Caco-2 (cell line): ENCODE measurements around the gene CSNK1G3. TPM values are rescaled to one million over a fixed set of nuclear protein-coding genes. Genes with fewer than 3 reads are reported as not detected.

ENCODE experiments used
- BruUV-seq: library from RNA; stranded (reverse); fragments of 400-500 nt; replicated peaks from 2 replicates; lab custom pipeline; 2021; lab: Mats Ljungman, UMichigan
- CTCF ChIA-PET: fragments of 300-600 bp; sonication (Branson Sonifier 250); formaldehyde crosslinking; loops from one replicate; lab custom pipeline; 2022; ENCODE audit warnings: antibody characterized with exemption; lab: Charles Lee
- POLR2A ChIA-PET: fragments of 300-600 bp; sonication (Branson Sonifier 250); formaldehyde crosslinking; loops from one replicate; lab custom pipeline; 2022; ENCODE audit warnings: antibody characterized with exemption; lab: Charles Lee
- DNase-seq, 2 experiments: peaks; one replicate each; pipeline versions ENCODE4 v3.0.0 to v3.0.0-alpha.2; 2020 to 2022
- H3K27me3 ChIP-seq: replicated peaks from 2 replicates; pipeline ENCODE4 v1.6.0; 2011; ENCODE audit warnings: low read length; ENCODE audit not compliant: control insufficient read depth, insufficient read depth
- H3K36me3 ChIP-seq: 2 replicates; pipeline ENCODE4 v1.5.1; 2011; ENCODE audit warnings: low read length; ENCODE audit not compliant: control insufficient read depth, insufficient read depth
- H3K4me1 ChIP-seq: fragments of 250-450 bp; sonication (Bioruptor Pico); 2 replicates; pipeline ENCODE4 v1.5.1; 2020; ENCODE audit warnings: mild to moderate bottlenecking
- H3K4me3 ChIP-seq: 2 replicates; pipeline ENCODE4 v1.5.1; 2011; ENCODE audit warnings: low read depth, mild to moderate bottlenecking, control low read depth, low read length
- H3K9me3 ChIP-seq: fragments of 250-450 bp; sonication (Bioruptor Pico); 2 replicates; pipeline ENCODE4 v1.5.1; 2020; ENCODE audit warnings: mild to moderate bottlenecking, moderate library complexity
- H3K27ac Mint-ChIP-seq: one replicate; pipeline ENCODE4 v1.8.0; 2022; ENCODE audit warnings: mixed read lengths; ENCODE audit not compliant: unreplicated experiment
- H3K27me3 Mint-ChIP-seq: one replicate; pipeline ENCODE4 v1.8.0; 2022; ENCODE audit warnings: mixed read lengths; ENCODE audit not compliant: insufficient read depth, unreplicated experiment
- H3K36me3 Mint-ChIP-seq: one replicate; pipeline ENCODE4 v1.8.0; 2022; ENCODE audit warnings: mild to moderate bottlenecking, mixed read lengths; ENCODE audit not compliant: insufficient read depth, unreplicated experiment
- H3K4me1 Mint-ChIP-seq: one replicate; pipeline ENCODE4 v1.8.0; 2022; ENCODE audit warnings: low read depth, mixed read lengths; ENCODE audit not compliant: unreplicated experiment
- H3K4me3 Mint-ChIP-seq: one replicate; pipeline ENCODE4 v1.8.0; 2022; ENCODE audit warnings: mild to moderate bottlenecking, moderate library complexity, mixed read lengths; ENCODE audit not compliant: unreplicated experiment
- H3K9me3 Mint-ChIP-seq: one replicate; pipeline ENCODE4 v1.8.0; 2022; ENCODE audit warnings: mixed read lengths; ENCODE audit not compliant: unreplicated experiment
- CTCF ChIP-seq, 2 experiments: fragments of 200-600 bp in 1 of 2; IDR thresholded peaks; 1 replicate in 1 of 2; 2 replicates in 1 of 2; pipeline versions ENCODE4 v1.5.1 to v1.8.0; 2011 to 2022; ENCODE audit warnings: antibody characterized with exemption in 1 of 2, control low read depth in 1 of 2, inconsistent platforms in 1 of 2, low read depth in 1 of 2, low read length in 1 of 2, mild to moderate bottlenecking in 1 of 2, moderate library complexity in 1 of 2; ENCODE audit not compliant: insufficient read depth in 1 of 2, severe bottlenecking in 1 of 2, unreplicated experiment in 1 of 2
- intact Hi-C: fragments of 100-400 bp; cut with micrococcal nuclease; formaldehyde crosslinking; loops from one replicate; pipeline ENCODE4 v1.10.0; 2022; ENCODE audit not compliant: unreplicated experiment
- total RNA-seq: library from RNA; stranded (reverse); gene quantifications from 2 replicates; pipeline ENCODE4 v1.2.3, GENCODE V29; 2022

CSNK1G3 gene
- total RNA-seq, 1 experiment from 2014 or later = 40.4 TPM

GRCh38 chr5:123664961-123665360, 153.0 kb downstream of the CSNK1G3 start:
- H3K27me3 Mint-ChIP-seq = peaks cover 2% of the 10 kb centered on the region
- no peak overlapping the region for H3K4me3 Mint-ChIP-seq
- H3K9me3 ChIP-seq = peaks cover 17% of the 10 kb centered on the region
- H3K27me3 ChIP-seq = no peaks in the 10 kb centered on the region
- H3K27ac Mint-ChIP-seq = no peak overlapping the region
- H3K4me3 ChIP-seq = no peak overlapping the region
- no peaks in the 10 kb centered on the region for H3K4me1 ChIP-seq
- CTCF ChIA-PET = no interaction called here
- BruUV-seq = no TSS peak
- POLR2A ChIA-PET = no interaction called here
- H3K36me3 Mint-ChIP-seq = no peaks in the 10 kb centered on the region
- H3K9me3 Mint-ChIP-seq = peaks cover 16% of the 10 kb centered on the region
- no peaks in the 10 kb centered on the region for H3K36me3 ChIP-seq
- DNase-seq = no peak
- intact Hi-C loops = no loop called here
- no peaks in the 10 kb centered on the region for H3K4me1 Mint-ChIP-seq
- no peak for TF ChIP-seq CTCF (IDR thresholded peaks at IDR 0.05; ENCODE audit: insufficient read depth in 1 of 2, low read depth in 1 of 2, low read length in 1 of 2, severe bottlenecking in 1 of 2, unreplicated experiment in 1 of 2)

GRCh38 chr5:123665822-123666371, 153.9 kb downstream of the CSNK1G3 start:
- Histone ChIP-seq H3K4me1 (no peaks in the 10 kb centered on the region), H3K27me3 (no peaks in the 10 kb centered on the region), H3K36me3 (no peaks in the 10 kb centered on the region), H3K9me3 (peaks cover 17% of the 10 kb centered on the region), H3K4me3 (no peak overlapping the region)
- no peak for DNase-seq
- Mint-ChIP-seq H3K27ac (no peak overlapping the region), H3K4me3 (no peak overlapping the region), H3K9me3 (peaks cover 16% of the 10 kb centered on the region), H3K4me1 (no peaks in the 10 kb centered on the region), H3K36me3 (no peaks in the 10 kb centered on the region), H3K27me3 (no peaks in the 10 kb centered on the region)
- no peak for TF ChIP-seq CTCF (IDR thresholded peaks at IDR 0.05; ENCODE audit: insufficient read depth in 1 of 2, low read depth in 1 of 2, low read length in 1 of 2, severe bottlenecking in 1 of 2, unreplicated experiment in 1 of 2)
- CTCF ChIA-PET = no interaction called here
- no TSS peak for BruUV-seq
- intact Hi-C loops = no loop called here
- POLR2A ChIA-PET = no interaction called here

Other genes starting within 250 kb of the CSNK1G3 start
- 24.4 and 25.8 TPM in 2 replicates for gene CEP120, start 88.8 kb upstream of the CSNK1G3 start, total RNA-seq